Endodermal cell (in vitro differentiated cells): Measurements from ENCODE around the gene RGS3. TPM values are rescaled to one million over a fixed set of nuclear protein-coding genes. Genes with fewer than 3 reads are reported as not detected.

Source experiments
- DNase-seq: peaks from one replicate; pipeline ENCODE4 v3.0.0-alpha.2; 2017
- H3K27ac ChIP-seq: 2 replicates; pipeline ENCODE4 v1.5.1; 2013; ENCODE audit warnings: mild to moderate bottlenecking, low read depth, low read length, moderate library complexity
- H3K27me3 ChIP-seq: 2 replicates; pipeline ENCODE4 v1.6.1; 2013; ENCODE audit warnings: mild to moderate bottlenecking, low read length, moderate library complexity; ENCODE audit not compliant: insufficient read depth, control insufficient read depth, poor library complexity, severe bottlenecking
- H3K36me3 ChIP-seq: 2 replicates; pipeline ENCODE4 v1.7.0; 2013; ENCODE audit warnings: mild to moderate bottlenecking, low read length, moderate library complexity; ENCODE audit not compliant: control insufficient read depth, insufficient read depth
- H3K4me1 ChIP-seq: one replicate; pipeline ENCODE4 v1.7.0; 2013; ENCODE audit warnings: low read length; ENCODE audit not compliant: control insufficient read depth, insufficient read depth
- H3K4me3 ChIP-seq: 2 replicates; pipeline ENCODE4 v1.5.1; 2013; ENCODE audit warnings: mild to moderate bottlenecking, low read length, moderate library complexity
- H3K9ac ChIP-seq: 2 replicates; pipeline ENCODE4 v1.6.1; 2013; ENCODE audit warnings: mild to moderate bottlenecking, low read length, moderate library complexity; ENCODE audit not compliant: poor library complexity, severe bottlenecking; ENCODE audit errors: extremely low read depth
- H3K9me3 ChIP-seq: 2 replicates; pipeline ENCODE4 v1.6.1; 2013; ENCODE audit warnings: mild to moderate bottlenecking, low read length, moderate library complexity; ENCODE audit not compliant: control insufficient read depth
- H3K27ac Mint-ChIP-seq: 2 replicates; pipeline ENCODE4 v1.8.0; 2020; ENCODE audit warnings: mixed read lengths
- H3K27me3 Mint-ChIP-seq: 2 replicates; pipeline ENCODE4 v1.8.0; 2021; ENCODE audit warnings: mild to moderate bottlenecking, mixed read lengths; ENCODE audit not compliant: insufficient read depth
- H3K36me3 Mint-ChIP-seq: 2 replicates; pipeline ENCODE4 v1.8.0; 2020; ENCODE audit warnings: low read depth, mixed read lengths
- H3K4me1 Mint-ChIP-seq: 2 replicates; pipeline ENCODE4 v1.8.0; 2020; ENCODE audit warnings: mixed read lengths
- H3K4me3 Mint-ChIP-seq: 2 replicates; pipeline ENCODE4 v1.8.0; 2020; ENCODE audit warnings: mild to moderate bottlenecking, moderate library complexity, mixed read lengths
- H3K9me3 Mint-ChIP-seq: 2 replicates; pipeline ENCODE4 v1.8.0; 2020; ENCODE audit warnings: mild to moderate bottlenecking, mixed read lengths
- CTCF ChIP-seq: fragments of 200-600 bp; sonication (generic); conservative IDR thresholded peaks from 2 replicates; pipeline ENCODE4 v1.5.0; 2021; ENCODE audit warnings: antibody characterized with exemption, mild to moderate bottlenecking
- WGBS, 2 experiments: methylation state at CpG; one replicate each; pipeline versions ENCODE4 v1.1.5 to v1.1.7; 2013; ENCODE audit warnings: missing lambda C conversion rate in 2 of 2, mixed read lengths in 1 of 2; ENCODE audit not compliant: insufficient coverage in 1 of 2, insufficient read length in 1 of 2; 5-methylcytosine and 5-hydroxymethylcytosine counted together
- total RNA-seq, 2 donors: library from RNA; stranded (reverse); fragmentation: NEBNext Ultra II Directional in 1 of 2; extraction: Animal tissue kit (Norgen Biotek cat#: 25700) in 1 of 2; gene quantifications; 2 replicates in 1 of 2; 3 replicates in 1 of 2; pipeline ENCODE4 v1.2.1, GENCODE V29; 2021

Gene RGS3
- total RNA-seq, 2 donors from 2014 or later: 20.7 to 40.3 TPM

- H3K4me3 ChIP-seq: no peak overlapping the region
- WGBS, 2 experiments: 84 to 100% methylated on average over 1 to 8 of the region's 8 CpGs
- H3K36me3 ChIP-seq: no peaks in the 10 kb centered on the region
- H3K27ac ChIP-seq: no peak overlapping the region
- H3K27me3 ChIP-seq: no peaks in the 10 kb centered on the region
- H3K9ac ChIP-seq: no peak overlapping the region
- no peaks in the 10 kb centered on the region for H3K9me3 ChIP-seq
- Mint-ChIP-seq H3K27ac (no peak overlapping the region), H3K36me3 (peaks cover 2% of the 10 kb centered on the region), H3K4me3 (no peak overlapping the region), H3K27me3 (peaks cover 2% of the 10 kb centered on the region), H3K9me3 (no peaks in the 10 kb centered on the region), H3K4me1 (peaks cover 45% of the 10 kb centered on the region)
- H3K4me1 ChIP-seq: peaks cover 9% of the 10 kb centered on the region
- no peak for TF ChIP-seq CTCF
- no peak for DNase-seq
Measured at GRCh38 chr9:113513111-113513510, 49.6 kb downstream of the RGS3 start.

GRCh38 chr9:113513536-113513935 is 50.0 kb downstream of the RGS3 start:
- H3K36me3 Mint-ChIP-seq: peaks cover 2% of the 10 kb centered on the region

GRCh38 chr9:113514061-113514460 is 50.5 kb downstream of the RGS3 start:
- Mint-ChIP-seq H3K4me3 (no peak overlapping the region), H3K4me1 (peaks cover 45% of the 10 kb centered on the region), H3K27me3 (peaks cover 2% of the 10 kb centered on the region), H3K9me3 (no peaks in the 10 kb centered on the region), H3K27ac (peak overlapping the region; percentile 24), H3K36me3 (peaks cover 2% of the 10 kb centered on the region)
- H3K9me3 ChIP-seq: no peaks in the 10 kb centered on the region
- no peak for DNase-seq
- no peaks in the 10 kb centered on the region for H3K27me3 ChIP-seq
- no peaks in the 10 kb centered on the region for H3K36me3 ChIP-seq
- WGBS, 2 experiments: 93 to 95% methylated on average over 12 of the region's 12 CpGs
- H3K4me3 ChIP-seq: no peak overlapping the region
- no peak overlapping the region for H3K27ac ChIP-seq
- no peak for TF ChIP-seq CTCF
- H3K4me1 ChIP-seq: peaks cover 9% of the 10 kb centered on the region
- no peak overlapping the region for H3K9ac ChIP-seq

More at GRCh38 chr9:113513536-113513935, 50.0 kb downstream of the RGS3 start:
- Histone ChIP-seq H3K9ac (no peak overlapping the region), H3K36me3 (no peaks in the 10 kb centered on the region), H3K4me3 (no peak overlapping the region), H3K9me3 (no peaks in the 10 kb centered on the region), H3K27ac (no peak overlapping the region), H3K4me1 (peaks cover 9% of the 10 kb centered on the region), H3K27me3 (no peaks in the 10 kb centered on the region)
- TF ChIP-seq CTCF: no peak
- Mint-ChIP-seq H3K4me3 (no peak overlapping the region), H3K9me3 (no peaks in the 10 kb centered on the region), H3K27me3 (peaks cover 2% of the 10 kb centered on the region), H3K27ac (peak overlapping the region; percentile 24), H3K4me1 (peaks cover 45% of the 10 kb centered on the region)
- DNase-seq: no peak
- 97 to 100% methylated on average over 2 of the region's 2 CpGs for WGBS, 2 experiments
